Germinal center (tissue), 1 donor: ENCODE data around the gene SCNN1B.

Experiments
- DNase-seq: peaks from one replicate; pipeline ENCODE4 v3.0.0; 2012; ENCODE audit warnings: mixed read lengths, low spot score

Gene SCNN1B

GRCh38 chr16:23321206-23321875 lies 19.2 kb downstream of the SCNN1B start:
- no peak for DNase-seq

- no peak for DNase-seq
These were observed 21.3 kb downstream of the SCNN1B start for GRCh38 chr16:23323224-23324030.

- no peak for DNase-seq
These were observed 22.6 kb downstream of the SCNN1B start for GRCh38 chr16:23324727-23325126.

GRCh38 chr16:23327836-23328235 lies 25.7 kb downstream of the SCNN1B start:
- no peak for DNase-seq

- no peak for DNase-seq
These were observed 28.1 kb downstream of the SCNN1B start for GRCh38 chr16:23330161-23330560.

- DNase-seq = no peak
These were observed 28.6 kb downstream of the SCNN1B start for GRCh38 chr16:23330583-23331249.

GRCh38 chr16:23333034-23333579 lies 31.0 kb downstream of the SCNN1B start:
- no peak for DNase-seq

GRCh38 chr16:23333831-23334456 lies 31.8 kb downstream of the SCNN1B start:
- DNase-seq = no peak

GRCh38 chr16:23334457-23334853 lies 32.4 kb downstream of the SCNN1B start:
- DNase-seq = peak; percentile 35

- DNase-seq = no peak
These were observed 32.8 kb downstream of the SCNN1B start for GRCh38 chr16:23334950-23335349.

GRCh38 chr16:23337836-23338550 lies 35.9 kb downstream of the SCNN1B start:
- DNase-seq = no peak

- DNase-seq = no peak
These were observed 37.7 kb downstream of the SCNN1B start for GRCh38 chr16:23339787-23340186.

GRCh38 chr16:23342083-23342640 lies 40.1 kb downstream of the SCNN1B start:
- no peak for DNase-seq

- no peak for DNase-seq
These were observed 41.8 kb downstream of the SCNN1B start for GRCh38 chr16:23343643-23344612.

- DNase-seq = no peak
These were observed 43.1 kb downstream of the SCNN1B start for GRCh38 chr16:23345237-23345636.

GRCh38 chr16:23348579-23349469 lies 46.7 kb downstream of the SCNN1B start:
- DNase-seq = no peak

- no peak for DNase-seq
These were observed 49.3 kb downstream of the SCNN1B start for GRCh38 chr16:23351360-23351759.

GRCh38 chr16:23353440-23353839 lies 51.3 kb downstream of the SCNN1B start:
- no peak for DNase-seq

- DNase-seq = no peak
These were observed 52.1 kb downstream of the SCNN1B start for GRCh38 chr16:23354246-23354645.
